ENCODE data around the gene CMTR1.

- TF ChIP-seq POLR2A (IDR thresholded peaks at IDR 0.05): no peak
- TF ChIP-seq, protein P1, sequence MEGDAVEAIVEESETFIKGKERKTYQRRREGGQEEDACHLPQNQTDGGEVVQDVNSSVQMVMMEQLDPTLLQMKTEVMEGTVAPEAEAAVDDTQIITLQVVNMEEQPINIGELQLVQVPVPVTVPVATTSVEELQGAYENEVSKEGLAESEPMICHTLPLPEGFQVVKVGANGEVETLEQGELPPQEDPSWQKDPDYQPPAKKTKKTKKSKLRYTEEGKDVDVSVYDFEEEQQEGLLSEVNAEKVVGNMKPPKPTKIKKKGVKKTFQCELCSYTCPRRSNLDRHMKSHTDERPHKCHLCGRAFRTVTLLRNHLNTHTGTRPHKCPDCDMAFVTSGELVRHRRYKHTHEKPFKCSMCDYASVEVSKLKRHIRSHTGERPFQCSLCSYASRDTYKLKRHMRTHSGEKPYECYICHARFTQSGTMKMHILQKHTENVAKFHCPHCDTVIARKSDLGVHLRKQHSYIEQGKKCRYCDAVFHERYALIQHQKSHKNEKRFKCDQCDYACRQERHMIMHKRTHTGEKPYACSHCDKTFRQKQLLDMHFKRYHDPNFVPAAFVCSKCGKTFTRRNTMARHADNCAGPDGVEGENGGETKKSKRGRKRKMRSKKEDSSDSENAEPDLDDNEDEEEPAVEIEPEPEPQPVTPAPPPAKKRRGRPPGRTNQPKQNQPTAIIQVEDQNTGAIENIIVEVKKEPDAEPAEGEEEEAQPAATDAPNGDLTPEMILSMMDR (IDR thresholded peaks at IDR 0.05): no peak
These were observed 64.2 kb downstream of the CMTR1 start for GRCh38 chr6:37496951-37497885.
